K562 (cell line): ENCODE results near the gene MDM1.

ENCODE experiments used
- CBFB ChIP-seq: sonication (generic); formaldehyde crosslinking; IDR thresholded peaks from 2 replicates; pipeline ENCODE4 v1.4.0; 2020; ENCODE audit warnings: mild to moderate bottlenecking, missing genetic modification reagents
- CBX2 ChIP-seq: fragments of 200-600 bp; sonication (generic); IDR thresholded peaks from one replicate; pipeline ENCODE4 v1.6.1; 2012; ENCODE audit warnings: mild to moderate bottlenecking, low read length, inconsistent platforms; ENCODE audit not compliant: insufficient read depth, poor library complexity, severe bottlenecking
- NFIC ChIP-seq: fragments of 450-650 bp; IDR thresholded peaks from 2 replicates; pipeline ENCODE4 v1.6.1; 2017; ENCODE audit warnings: mild to moderate bottlenecking, inconsistent platforms
- POLR2A ChIP-seq: fragments of 450-650 bp; conservative IDR thresholded peaks from 2 replicates; pipeline ENCODE4 v1.6.1; 2016
- POLR2AphosphoS5 ChIP-seq: IDR thresholded peaks from 2 replicates; pipeline ENCODE4 v1.6.1; 2011; ENCODE audit warnings: mild to moderate bottlenecking, low read depth, low read length, moderate library complexity; ENCODE audit not compliant: control insufficient read depth, insufficient read depth
- SIN3B ChIP-seq: fragments of 450-650 bp; IDR thresholded peaks from 2 replicates; pipeline ENCODE4 v1.6.1; 2017; ENCODE audit warnings: low read depth, mild to moderate bottlenecking, moderate library complexity
- SMAD4 ChIP-seq: fragments of 250-450 bp; sonication (Bioruptor Pico); conservative IDR thresholded peaks from 2 replicates; pipeline ENCODE4 v1.8.0; 2021; ENCODE audit warnings: inconsistent platforms, mild to moderate bottlenecking, moderate library complexity
- SP1 ChIP-seq: sonication (generic); formaldehyde crosslinking; IDR thresholded peaks from 2 replicates; pipeline ENCODE4 v1.8.1; 2022; ENCODE audit warnings: mild to moderate bottlenecking, missing genetic modification reagents
- ZKSCAN8 ChIP-seq: fragments of 200-800 bp; sonication (Bioruptor generic); IDR thresholded peaks from 2 replicates; pipeline ENCODE4 v1.6.1; 2016; ENCODE audit warnings: missing genetic modification characterization, missing compliant biosample characterization
- ZNF780A ChIP-seq: fragments of 250-450 bp; sonication (Bioruptor Pico); IDR thresholded peaks from 2 replicates; pipeline ENCODE4 v1.5.0; 2021; ENCODE audit warnings: mild to moderate bottlenecking
- TF ChIP-seq, protein P1 (sequence below): fragments of 250-450 bp; sonication (Bioruptor Pico); IDR thresholded peaks from 2 replicates; pipeline ENCODE4 v1.4.0; 2020; ENCODE audit warnings: mild to moderate bottlenecking, moderate library complexity, borderline replicate concordance
- TF ChIP-seq, protein P2 (sequence below): fragments of 450-650 bp; conservative IDR thresholded peaks from 2 replicates; pipeline ENCODE4 v1.6.1; 2016; ENCODE audit warnings: missing genetic modification characterization, low read depth, mild to moderate bottlenecking, missing compliant biosample characterization, moderate library complexity
- TF ChIP-seq, protein P3 (sequence below): fragments of 250-450 bp; sonication (Bioruptor Pico); IDR thresholded peaks from 2 replicates; pipeline ENCODE4 v1.8.0; 2022; ENCODE audit warnings: inconsistent platforms

DNA sequence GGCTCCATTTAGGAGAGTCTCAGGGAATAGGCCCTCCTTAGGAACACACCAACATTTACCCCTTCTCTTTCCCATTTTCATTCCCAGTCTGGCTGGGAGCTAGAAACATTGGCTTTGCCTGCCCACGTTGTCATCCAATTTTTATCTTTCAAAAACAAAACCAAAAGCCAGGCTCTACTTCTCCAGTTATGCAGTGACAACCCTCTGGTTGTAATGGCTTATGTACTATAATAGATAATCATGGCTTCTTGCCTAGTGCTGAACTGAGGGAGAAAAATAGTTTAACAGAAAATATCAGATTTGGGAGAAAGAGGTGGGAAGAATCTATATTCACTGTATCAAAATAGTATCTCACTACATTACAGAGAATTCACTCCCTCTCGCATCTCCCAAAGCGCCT, 46.6 kb downstream of the MDM1 start:
- TF ChIP-seq SMAD4 (CRISPR knock-in tag): no peak
- TF ChIP-seq POLR2A: no peak
- TF ChIP-seq, protein P1, sequence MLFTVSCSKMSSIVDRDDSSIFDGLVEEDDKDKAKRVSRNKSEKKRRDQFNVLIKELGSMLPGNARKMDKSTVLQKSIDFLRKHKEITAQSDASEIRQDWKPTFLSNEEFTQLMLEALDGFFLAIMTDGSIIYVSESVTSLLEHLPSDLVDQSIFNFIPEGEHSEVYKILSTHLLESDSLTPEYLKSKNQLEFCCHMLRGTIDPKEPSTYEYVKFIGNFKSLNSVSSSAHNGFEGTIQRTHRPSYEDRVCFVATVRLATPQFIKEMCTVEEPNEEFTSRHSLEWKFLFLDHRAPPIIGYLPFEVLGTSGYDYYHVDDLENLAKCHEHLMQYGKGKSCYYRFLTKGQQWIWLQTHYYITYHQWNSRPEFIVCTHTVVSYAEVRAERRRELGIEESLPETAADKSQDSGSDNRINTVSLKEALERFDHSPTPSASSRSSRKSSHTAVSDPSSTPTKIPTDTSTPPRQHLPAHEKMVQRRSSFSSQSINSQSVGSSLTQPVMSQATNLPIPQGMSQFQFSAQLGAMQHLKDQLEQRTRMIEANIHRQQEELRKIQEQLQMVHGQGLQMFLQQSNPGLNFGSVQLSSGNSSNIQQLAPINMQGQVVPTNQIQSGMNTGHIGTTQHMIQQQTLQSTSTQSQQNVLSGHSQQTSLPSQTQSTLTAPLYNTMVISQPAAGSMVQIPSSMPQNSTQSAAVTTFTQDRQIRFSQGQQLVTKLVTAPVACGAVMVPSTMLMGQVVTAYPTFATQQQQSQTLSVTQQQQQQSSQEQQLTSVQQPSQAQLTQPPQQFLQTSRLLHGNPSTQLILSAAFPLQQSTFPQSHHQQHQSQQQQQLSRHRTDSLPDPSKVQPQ (CRISPR knock-in tag): no peak
- no peak for TF ChIP-seq CBFB
- TF ChIP-seq ZKSCAN8 (CRISPR knock-in tag): no peak
- TF ChIP-seq CBX2: no peak
- TF ChIP-seq ZNF780A (CRISPR knock-in tag): no peak
- TF ChIP-seq SIN3B: no peak
- TF ChIP-seq, protein P2, sequence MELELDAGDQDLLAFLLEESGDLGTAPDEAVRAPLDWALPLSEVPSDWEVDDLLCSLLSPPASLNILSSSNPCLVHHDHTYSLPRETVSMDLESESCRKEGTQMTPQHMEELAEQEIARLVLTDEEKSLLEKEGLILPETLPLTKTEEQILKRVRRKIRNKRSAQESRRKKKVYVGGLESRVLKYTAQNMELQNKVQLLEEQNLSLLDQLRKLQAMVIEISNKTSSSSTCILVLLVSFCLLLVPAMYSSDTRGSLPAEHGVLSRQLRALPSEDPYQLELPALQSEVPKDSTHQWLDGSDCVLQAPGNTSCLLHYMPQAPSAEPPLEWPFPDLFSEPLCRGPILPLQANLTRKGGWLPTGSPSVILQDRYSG (tag): no peak
- TF ChIP-seq POLR2AphosphoS5: no peak
- no peak for TF ChIP-seq SP1
- TF ChIP-seq, protein P3, sequence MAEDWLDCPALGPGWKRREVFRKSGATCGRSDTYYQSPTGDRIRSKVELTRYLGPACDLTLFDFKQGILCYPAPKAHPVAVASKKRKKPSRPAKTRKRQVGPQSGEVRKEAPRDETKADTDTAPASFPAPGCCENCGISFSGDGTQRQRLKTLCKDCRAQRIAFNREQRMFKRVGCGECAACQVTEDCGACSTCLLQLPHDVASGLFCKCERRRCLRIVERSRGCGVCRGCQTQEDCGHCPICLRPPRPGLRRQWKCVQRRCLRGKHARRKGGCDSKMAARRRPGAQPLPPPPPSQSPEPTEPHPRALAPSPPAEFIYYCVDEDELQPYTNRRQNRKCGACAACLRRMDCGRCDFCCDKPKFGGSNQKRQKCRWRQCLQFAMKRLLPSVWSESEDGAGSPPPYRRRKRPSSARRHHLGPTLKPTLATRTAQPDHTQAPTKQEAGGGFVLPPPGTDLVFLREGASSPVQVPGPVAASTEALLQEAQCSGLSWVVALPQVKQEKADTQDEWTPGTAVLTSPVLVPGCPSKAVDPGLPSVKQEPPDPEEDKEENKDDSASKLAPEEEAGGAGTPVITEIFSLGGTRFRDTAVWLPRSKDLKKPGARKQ (CRISPR knock-in tag): no peak
- no peak for TF ChIP-seq NFIC
